AML-193 (cell line): Measurements from ENCODE around the gene TFPI.

ENCODE experiments used
- DNase-seq, 2 experiments: peaks; one replicate each; lab custom pipeline; 2025; lab: John Stamatoyannopoulos, UW

The TFPI gene

DNA sequence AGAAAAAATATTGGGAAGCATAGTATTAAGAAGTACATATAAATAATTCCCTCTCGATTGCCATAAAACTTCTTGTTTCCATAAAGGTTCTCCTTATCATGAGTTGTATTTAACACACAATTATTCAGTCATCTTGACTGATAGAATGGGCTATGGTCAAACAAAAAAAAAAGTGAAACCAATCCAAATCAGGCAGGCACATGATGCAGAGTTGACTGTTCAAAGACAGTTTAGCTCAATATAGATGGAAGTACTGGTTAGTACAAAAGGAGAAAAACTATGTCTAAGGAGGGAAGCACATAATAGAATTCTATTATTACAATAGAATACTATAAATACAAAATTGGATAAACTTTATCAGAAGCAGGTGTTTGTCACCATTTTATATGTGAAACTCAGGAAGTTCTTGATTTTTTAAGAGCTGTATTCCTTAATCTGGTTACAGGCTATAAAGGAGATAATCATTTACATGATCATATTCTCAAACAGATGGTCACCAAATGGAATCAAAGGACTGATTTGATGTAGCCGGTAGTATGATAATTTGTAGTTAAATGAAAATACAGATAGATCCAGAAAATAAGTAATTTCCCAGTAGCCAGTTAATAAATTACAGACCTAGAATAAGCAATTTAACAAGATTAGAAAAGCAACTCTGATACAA is 88.0 kb downstream of the TFPI start:
- no peak for DNase-seq

GRCh38 chr2:187462839-187463238 is 91.4 kb downstream of the TFPI start:
- no peak for DNase-seq

DNA sequence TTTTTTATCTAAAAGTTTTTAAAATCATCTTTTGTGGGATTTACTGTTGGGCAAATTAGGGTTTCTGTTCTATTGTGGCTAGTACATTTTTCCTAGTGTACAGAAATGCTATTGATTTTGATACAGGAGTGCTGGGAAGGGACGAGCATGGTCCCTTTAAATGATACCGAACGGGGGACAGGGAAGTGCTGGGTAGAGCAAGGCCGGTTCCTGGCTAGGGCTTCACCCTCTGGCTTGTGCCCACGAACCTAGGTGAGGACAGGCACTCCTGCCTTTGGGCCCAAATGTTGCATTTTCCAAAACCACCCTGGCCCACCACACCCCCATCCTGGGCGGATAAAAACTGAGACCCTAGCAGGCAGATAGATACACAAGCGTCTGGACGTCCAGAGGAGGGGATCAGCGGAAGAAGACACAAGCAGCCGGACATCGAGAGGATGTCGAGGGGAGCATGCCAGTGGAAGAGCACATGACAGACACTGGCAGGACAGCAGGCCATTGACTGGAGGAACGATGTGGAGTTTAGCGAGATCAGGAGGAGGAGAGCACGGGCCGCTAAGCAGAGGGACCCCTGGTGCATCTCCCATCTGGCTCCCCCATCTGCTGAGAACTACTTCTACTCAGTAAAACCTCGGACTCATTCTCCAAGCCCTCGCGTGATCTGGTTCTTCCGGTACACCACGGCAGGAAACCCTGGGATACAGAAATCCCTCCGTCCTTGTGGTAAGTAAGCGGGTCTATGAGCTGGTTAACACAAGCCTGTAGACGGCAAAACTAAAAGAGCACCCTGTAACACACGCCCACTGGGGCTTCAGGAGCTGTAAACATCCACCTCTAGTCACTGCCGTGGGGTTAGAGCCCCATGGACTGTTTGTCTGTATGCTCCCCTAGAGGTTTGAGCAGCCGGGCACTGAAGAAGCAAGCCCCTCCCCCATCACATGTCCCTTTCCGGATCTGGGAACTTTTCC is 92.7 kb downstream of the TFPI start:
- no peak for DNase-seq

DNA sequence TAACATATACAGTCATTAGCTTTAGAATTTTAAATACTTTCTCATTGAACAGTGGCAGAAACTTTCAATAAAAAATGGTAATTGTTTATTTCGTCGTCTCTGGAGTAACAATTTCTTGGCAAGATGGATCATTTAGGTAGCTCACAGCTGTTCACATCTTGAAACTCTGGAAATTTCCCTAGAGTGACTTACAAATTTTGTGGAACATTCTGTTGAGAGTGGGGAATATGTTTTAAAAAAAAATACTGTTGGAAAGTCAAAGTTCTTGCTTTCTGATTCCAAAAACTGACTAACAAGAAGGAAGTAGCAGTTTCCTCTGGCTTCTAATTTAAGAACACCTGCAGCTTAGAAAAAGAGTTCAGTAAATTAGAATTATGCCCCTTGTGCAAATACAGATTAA is 95.0 kb downstream of the TFPI start:
- DNase-seq, result no peak

- DNase-seq, result peak; percentile 32 to 52
These were observed 101.1 kb downstream of the TFPI start for GRCh38 chr2:187453078-187453641.

GRCh38 chr2:187451510-187451909 is 102.7 kb downstream of the TFPI start:
- no peak for DNase-seq

DNA sequence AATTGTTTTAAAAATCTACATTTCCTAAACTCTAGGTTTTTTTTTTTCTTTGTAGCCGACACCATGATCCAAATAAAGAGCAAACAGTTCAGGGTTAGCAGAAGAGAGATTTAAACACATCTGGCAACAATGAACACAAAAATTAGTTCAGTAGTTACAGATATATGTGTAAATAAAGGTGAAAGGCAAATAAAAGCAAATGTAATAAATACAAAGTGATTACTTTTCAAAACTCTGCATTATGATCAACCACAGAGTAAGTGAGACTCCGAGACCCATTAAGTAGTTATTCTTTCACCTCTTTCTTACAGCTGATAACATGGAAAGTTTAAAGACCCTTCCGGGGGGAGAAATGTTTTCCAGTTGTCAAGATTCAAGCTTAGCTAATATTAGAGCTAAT is 106.9 kb downstream of the TFPI start:
- no peak for DNase-seq

DNA sequence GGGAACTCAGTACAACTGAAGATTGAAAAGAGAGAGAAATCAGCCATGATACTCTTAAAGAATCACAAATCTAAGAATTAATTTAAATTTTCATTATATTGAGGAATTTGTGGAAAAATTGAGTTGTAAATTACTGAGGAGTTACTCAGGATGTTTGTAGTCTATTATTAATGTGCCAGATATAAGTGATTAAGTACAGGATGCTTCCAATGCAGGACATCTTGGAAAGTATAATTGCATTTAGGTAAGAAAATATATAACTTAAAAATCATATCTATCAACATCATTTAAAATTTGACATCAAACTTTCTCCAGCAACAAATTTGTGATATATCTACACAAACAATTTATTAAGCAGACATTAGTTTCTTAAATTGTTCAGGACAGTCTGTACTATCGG is 107.5 kb downstream of the TFPI start:
- no peak for DNase-seq

- DNase-seq, result no peak
These were observed 109.2 kb downstream of the TFPI start for GRCh38 chr2:187445051-187445450.

GRCh38 chr2:187442778-187443177 is 111.5 kb downstream of the TFPI start:
- DNase-seq, result no peak

DNA sequence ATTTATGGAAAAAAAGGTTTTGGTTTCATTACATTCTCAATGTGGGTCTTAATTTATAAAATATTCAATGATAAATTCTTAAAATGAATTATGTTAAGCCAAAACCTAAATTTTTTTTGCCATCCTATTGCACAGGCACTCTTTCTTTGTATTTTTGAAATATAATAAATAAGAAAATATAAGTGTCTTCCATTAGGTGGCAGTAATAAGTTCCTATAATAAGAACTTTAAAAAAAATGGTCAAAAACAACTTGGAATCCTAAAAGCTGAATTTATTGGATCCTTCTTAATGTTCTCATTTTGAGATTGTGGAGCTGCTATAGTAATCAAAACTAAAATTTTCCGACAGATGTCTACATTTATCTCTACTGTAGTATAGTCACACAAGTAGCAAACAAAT is 111.9 kb downstream of the TFPI start:
- peak; percentile 19 to 39 for DNase-seq

GRCh38 chr2:187440101-187440675 is 114.0 kb downstream of the TFPI start:
- DNase-seq, result no peak

- DNase-seq, result no peak
These were observed 115.8 kb downstream of the TFPI start for GRCh38 chr2:187438455-187438854.

GRCh38 chr2:187435756-187436155 is 118.5 kb downstream of the TFPI start:
- no peak for DNase-seq

GRCh38 chr2:187435078-187435477 is 119.2 kb downstream of the TFPI start:
- DNase-seq, result no peak

DNA sequence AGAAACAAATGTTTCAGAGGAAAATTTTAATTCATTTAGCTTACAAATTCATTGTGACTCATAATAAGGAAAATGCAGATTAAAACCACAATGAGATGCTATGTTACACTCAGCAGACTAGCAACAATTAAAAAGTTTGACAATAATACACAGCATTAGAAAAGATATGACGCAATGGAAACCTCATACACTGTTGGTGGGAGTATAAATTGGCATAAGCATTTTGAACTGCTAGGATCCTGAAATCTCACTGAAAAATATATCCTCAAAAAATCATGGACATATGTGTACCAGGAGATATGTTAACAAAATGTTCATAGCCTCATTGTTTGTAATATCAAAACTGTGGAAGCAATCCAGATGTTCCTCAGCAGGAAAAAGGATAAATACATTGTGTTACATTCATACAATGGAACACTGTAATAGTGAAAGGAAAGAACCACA is 119.9 kb downstream of the TFPI start:
- DNase-seq, result no peak

- no peak for DNase-seq
These were observed 122.3 kb downstream of the TFPI start for GRCh38 chr2:187431911-187432310.

- no peak for DNase-seq
These were observed 124.2 kb downstream of the TFPI start for GRCh38 chr2:187429989-187430388.

- no peak for DNase-seq
These were observed 130.1 kb downstream of the TFPI start for GRCh38 chr2:187424146-187424545.

- peak; percentile 42 to 60 for DNase-seq
These were observed 132.0 kb downstream of the TFPI start for GRCh38 chr2:187422282-187422681.

DNA sequence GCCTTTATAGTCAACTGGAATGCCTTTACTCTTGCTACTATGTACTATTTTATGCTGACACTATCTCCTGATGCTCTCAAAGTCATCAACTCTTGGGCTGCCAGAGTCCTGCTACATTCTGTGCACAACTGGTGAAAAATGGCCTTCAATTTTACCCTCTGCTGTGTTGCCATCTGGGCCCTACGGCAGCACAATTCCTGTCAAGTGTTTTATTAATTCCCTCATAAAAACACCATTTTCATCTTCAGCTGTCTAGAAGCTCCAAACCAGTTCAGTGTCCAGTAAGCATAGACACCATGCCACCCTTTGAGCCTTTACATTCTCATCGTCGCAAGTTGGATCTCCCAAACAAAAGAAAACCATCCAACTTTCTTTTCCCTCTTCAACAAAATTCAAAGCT is 132.7 kb downstream of the TFPI start:
- no peak for DNase-seq

GRCh38 chr2:187419808-187420207 is 134.4 kb downstream of the TFPI start:
- DNase-seq, result no peak

GRCh38 chr2:187415449-187415848 is 138.8 kb downstream of the TFPI start:
- DNase-seq, result no peak
